CD4-positive, alpha-beta memory T cell (primary cell): ENCODE results near the gene TMEM175. TPM values are rescaled to one million over a fixed set of nuclear protein-coding genes. Genes with fewer than 3 reads are reported as not detected.
A peak's percentile ranks its signal among the peaks of the same experiment; 100 is the strongest.
"Not testable (repeated sequence)": the region's sequence is repeated elsewhere in the genome, so short reads cannot be mapped to it uniquely, and the experiment has no call there.

Source experiments
- CTCF ChIA-PET: fragments of 350-600 bp; sonication (Branson Sonifier 250); formaldehyde crosslinking; loops from one replicate; lab custom pipeline; 2021; ENCODE audit warnings: inconsistent platforms; ENCODE audit not compliant: partially characterized antibody; lab: Charles Lee
- POLR2A ChIA-PET: fragments of 350-600 bp; sonication (Branson Sonifier 250); formaldehyde crosslinking; loops from one replicate; lab custom pipeline; 2021; ENCODE audit not compliant: partially characterized antibody; lab: Charles Lee
- DNase-seq, 5 donors: peaks; one replicate each; pipeline versions ENCODE4 v3.0.0 to v3.0.0-alpha.2; 2020 to 2022; ENCODE audit warnings: mixed read lengths in 1 of 5
- H3K27ac ChIP-seq: one replicate; pipeline ENCODE4 v1.7.0; 2013; ENCODE audit warnings: low read depth, low read length
- H3K27me3 ChIP-seq: 2 replicates; pipeline ENCODE4 v1.7.0; 2013; ENCODE audit warnings: mild to moderate bottlenecking, low read length, moderate library complexity; ENCODE audit not compliant: insufficient read depth
- H3K36me3 ChIP-seq: 2 replicates; pipeline ENCODE4 v1.7.0; 2013; ENCODE audit warnings: mild to moderate bottlenecking, low read length, moderate library complexity; ENCODE audit not compliant: insufficient read depth
- H3K4me1 ChIP-seq: 2 replicates; pipeline ENCODE4 v1.7.0; 2013; ENCODE audit warnings: mild to moderate bottlenecking, low read length, moderate library complexity; ENCODE audit not compliant: insufficient read depth
- H3K4me3 ChIP-seq, 2 donors: one replicate each; pipeline ENCODE4 v1.7.0; 2013; ENCODE audit warnings: low read length in 2 of 2, mild to moderate bottlenecking in 1 of 2
- H3K9me3 ChIP-seq, 2 donors: one replicate each; pipeline ENCODE4 v1.7.0; 2013; ENCODE audit warnings: low read length in 2 of 2, control low read depth in 1 of 2; ENCODE audit not compliant: control insufficient read depth in 1 of 2
- H3K27ac Mint-ChIP-seq, 7 donors: one replicate each; pipeline ENCODE4 v1.8.0; 2020 to 2021; ENCODE audit warnings: mixed read lengths in 7 of 7, mild to moderate bottlenecking in 6 of 7, inconsistent platforms in 3 of 7, moderate library complexity in 3 of 7
- H3K27me3 Mint-ChIP-seq, 2 donors: one replicate each; pipeline ENCODE4 v1.8.0; 2020 to 2021; ENCODE audit warnings: mixed read lengths in 2 of 2
- H3K36me3 Mint-ChIP-seq, 2 donors: one replicate each; pipeline ENCODE4 v1.8.0; 2020 to 2021; ENCODE audit warnings: mixed read lengths in 2 of 2, inconsistent platforms in 1 of 2, mild to moderate bottlenecking in 1 of 2
- H3K4me1 Mint-ChIP-seq, 4 donors: one replicate each; pipeline ENCODE4 v1.8.0; 2020 to 2021; ENCODE audit warnings: mixed read lengths in 4 of 4, mild to moderate bottlenecking in 1 of 4
- H3K4me3 Mint-ChIP-seq, 8 donors: one replicate each; pipeline ENCODE4 v1.8.0; 2020 to 2021; ENCODE audit warnings: mixed read lengths in 8 of 8, mild to moderate bottlenecking in 7 of 8, moderate library complexity in 6 of 8, inconsistent platforms in 3 of 8
- H3K9me3 Mint-ChIP-seq, 8 donors: one replicate each; pipeline ENCODE4 v1.8.0; 2020 to 2021; ENCODE audit warnings: mixed read lengths in 8 of 8, mild to moderate bottlenecking in 5 of 8, inconsistent platforms in 3 of 8, moderate library complexity in 1 of 8
- intact Hi-C: fragments of 100-400 bp; cut with micrococcal nuclease; formaldehyde crosslinking; loops from one replicate; pipeline ENCODE4 v1.15.1; 2023
- polyA plus RNA-seq, 2 donors: library from polyadenylated mRNA; unstranded; fragments of 300-500 nt; fragmentation: Illumina TruSeq; gene quantifications; one replicate each; pipeline ENCODE4 v1.2.3, GENCODE V29; 2021
- total RNA-seq, 2 experiments: library from RNA; stranded (reverse); gene quantifications; one replicate each; pipeline ENCODE4 v1.2.3, GENCODE V29; 2021

Gene TMEM175
- total and polyA plus RNA-seq, 4 experiments from 2014 or later, result 11.5 to 52.3 (median 31.3) TPM

- H3K27me3 Mint-ChIP-seq, result no peaks in the 10 kb centered on the region
- H3K27ac Mint-ChIP-seq, result peak overlapping the region in 1 of 7 donors; percentile 42
- Histone ChIP-seq H3K27me3 (no peaks in the 10 kb centered on the region), H3K27ac (no peak overlapping the region), H3K4me1 (peaks cover 24% of the 10 kb centered on the region), H3K9me3 (no peaks in the 10 kb centered on the region), H3K4me3 (peak overlapping the region in 1 of 2 donors; percentile 57), H3K36me3 (peaks cover 2% of the 10 kb centered on the region)
- no peaks in the 10 kb centered on the region for H3K9me3 Mint-ChIP-seq
- H3K4me1 Mint-ChIP-seq, result peaks cover 0 to 13% (median 3%) of the 10 kb centered on the region in 4 donors
- peak overlapping the region in 5 of 8 donors; percentile 41 to 68 (median 43) for H3K4me3 Mint-ChIP-seq
- DNase-seq, result no peak
- intact Hi-C loops, result no loop called here
- ChIA-PET CTCF (interaction anchor here (1.0 kb wide), 1 partner anchor 230 kb away, joined by 3 read pairs; no protein-coding TSS in a partner anchor), POLR2A (interaction anchor here (1.5 to 2.8 kb wide), 3 partner anchors 15 to 39 kb away, joined by 8 to 11 read pairs (median 10); partner anchors contain the start of genes GAK, IDUA and TMEM175)
- H3K36me3 Mint-ChIP-seq, result no peaks in the 10 kb centered on the region
These were observed 39.6 kb downstream of the TMEM175 start for GRCh38 chr4:971666-972500.

- H3K4me3 Mint-ChIP-seq, result peak overlapping the region; percentile 34 to 68 (median 50)
- H3K27me3 ChIP-seq, result no peaks in the 10 kb centered on the region
- H3K9me3 ChIP-seq, result no peaks in the 10 kb centered on the region
- intact Hi-C loops, result loop anchor here (1.0 kb wide), 5 partner anchors 13 to 299 kb away; partner anchors contain the start of genes ATP5ME, GAK, MYL5 and TMEM175
- peaks cover 2% of the 10 kb centered on the region for H3K36me3 ChIP-seq
- H3K4me3 ChIP-seq, result peak overlapping the region; percentile 36 to 57
- no peaks in the 10 kb centered on the region for H3K9me3 Mint-ChIP-seq
- ChIA-PET POLR2A (interaction anchor here (1.5 to 2.8 kb wide), 3 partner anchors 14 to 40 kb away, joined by 8 to 11 read pairs (median 10); partner anchors contain the start of genes GAK, IDUA and TMEM175), CTCF (interaction anchor here (1.0 kb wide), 1 partner anchor 231 kb away, joined by 3 read pairs; no protein-coding TSS in a partner anchor)
- peaks cover 24% of the 10 kb centered on the region for H3K4me1 ChIP-seq
- DNase-seq, result peak; percentile 59 to 72 (median 62)
- H3K27ac ChIP-seq, result peak overlapping the region; percentile 51
- no peaks in the 10 kb centered on the region for H3K36me3 Mint-ChIP-seq
- peaks cover 0 to 13% (median 3%) of the 10 kb centered on the region in 4 donors for H3K4me1 Mint-ChIP-seq
- no peak overlapping the region for H3K27ac Mint-ChIP-seq
- H3K27me3 Mint-ChIP-seq, result no peaks in the 10 kb centered on the region
These were observed 40.6 kb downstream of the TMEM175 start for GRCh38 chr4:972651-973424.

- peak within 1 kb of the TSS; percentile 51 for H3K27ac ChIP-seq
- H3K9me3 Mint-ChIP-seq, result no peaks in the 10 kb centered on the region
- peaks cover 0 to 13% (median 3%) of the 10 kb centered on the region in 4 donors for H3K4me1 Mint-ChIP-seq
- peaks cover 24% of the 10 kb centered on the region for H3K4me1 ChIP-seq
- H3K36me3 ChIP-seq, result peaks cover 2% of the 10 kb centered on the region
- ChIA-PET CTCF (interaction anchor here (1.0 to 1.9 kb wide), 2 partner anchors 13 to 232 kb away, joined by 3 to 4 read pairs; partner anchors contain the start of gene IDUA), POLR2A (interaction anchor here (1.5 to 2.8 kb wide), 3 partner anchors 13 to 41 kb away, joined by 8 to 11 read pairs (median 10); partner anchors contain the start of genes GAK, IDUA and TMEM175)
- peak within 1 kb of the TSS; percentile 34 to 76 (median 52) for H3K4me3 Mint-ChIP-seq
- H3K36me3 Mint-ChIP-seq, result no peaks in the 10 kb centered on the region
- intact Hi-C loops, result loop anchor here (1.0 kb wide), 5 partner anchors 13 to 299 kb away; partner anchors contain the start of genes ATP5ME, GAK, MYL5 and TMEM175
- peak within 1 kb of the TSS; percentile 36 to 57 for H3K4me3 ChIP-seq
- no peaks in the 10 kb centered on the region for H3K27me3 Mint-ChIP-seq
- H3K27me3 ChIP-seq, result no peaks in the 10 kb centered on the region
- H3K27ac Mint-ChIP-seq, result peak within 1 kb of the TSS in 1 of 7 donors; percentile 60
- DNase-seq, result peak; percentile 78 to 88 (median 83)
- no peaks in the 10 kb centered on the region for H3K9me3 ChIP-seq
These were observed 41.5 kb downstream of the TMEM175 start, which contains the start of gene DGKQ for GRCh38 chr4:973431-974397. DGKQ (minus strand) TSS chr4:973569; CDS start chr4:973482, 87 bp downstream.

GRCh38 chr4:974668-975067, 42.4 kb downstream of the TMEM175 start:
- Histone ChIP-seq H3K27ac (no peak overlapping the region), H3K36me3 (peaks cover 2% of the 10 kb centered on the region), H3K4me1 (peaks cover 24% of the 10 kb centered on the region), H3K4me3 (no peak overlapping the region), H3K9me3 (no peaks in the 10 kb centered on the region), H3K27me3 (no peaks in the 10 kb centered on the region)
- ChIA-PET POLR2A (no interaction called here), CTCF (interaction anchor here (1.9 kb wide), 1 partner anchor 12 kb away, joined by 4 read pairs; the partner anchor contains the start of gene IDUA)
- Mint-ChIP-seq H3K27ac (peak overlapping the region in 1 of 7 donors; percentile 41), H3K4me1 (peaks cover 0 to 13% (median 3%) of the 10 kb centered on the region in 4 donors), H3K27me3 (no peaks in the 10 kb centered on the region), H3K36me3 (no peaks in the 10 kb centered on the region), H3K9me3 (no peaks in the 10 kb centered on the region), H3K4me3 (peak overlapping the region in 1 of 8 donors; percentile 29)
- intact Hi-C loops, result no loop called here
- no peak for DNase-seq

GRCh38 chr4:976016-976415, 43.8 kb downstream of the TMEM175 start:
- H3K36me3 Mint-ChIP-seq, H3K9me3 ChIP-seq, H3K27ac ChIP-seq, H3K4me1 Mint-ChIP-seq, DNase-seq, POLR2A ChIA-PET, H3K36me3 ChIP-seq, CTCF ChIA-PET, H3K4me3 ChIP-seq, H3K27ac Mint-ChIP-seq, intact Hi-C loops, H3K9me3 Mint-ChIP-seq, H3K27me3 ChIP-seq, H3K27me3 Mint-ChIP-seq, H3K4me3 Mint-ChIP-seq: not testable (repeated sequence)
- peaks cover 17% of the 10 kb centered on the region for H3K4me1 ChIP-seq
